NOMO-1 treated with dmso at 0.1 percent for 144 hours (cell line): ENCODE results near the gene UBE2I.
"Not testable (repeated sequence)": the region's sequence is repeated elsewhere in the genome, so short reads cannot be mapped to it uniquely, and the experiment has no call there.

ENCODE experiments used
- DNase-seq: peaks from one replicate; lab custom pipeline; 2025; ENCODE audit not compliant: unreplicated experiment; lab: John Stamatoyannopoulos, UW

The UBE2I gene

DNA sequence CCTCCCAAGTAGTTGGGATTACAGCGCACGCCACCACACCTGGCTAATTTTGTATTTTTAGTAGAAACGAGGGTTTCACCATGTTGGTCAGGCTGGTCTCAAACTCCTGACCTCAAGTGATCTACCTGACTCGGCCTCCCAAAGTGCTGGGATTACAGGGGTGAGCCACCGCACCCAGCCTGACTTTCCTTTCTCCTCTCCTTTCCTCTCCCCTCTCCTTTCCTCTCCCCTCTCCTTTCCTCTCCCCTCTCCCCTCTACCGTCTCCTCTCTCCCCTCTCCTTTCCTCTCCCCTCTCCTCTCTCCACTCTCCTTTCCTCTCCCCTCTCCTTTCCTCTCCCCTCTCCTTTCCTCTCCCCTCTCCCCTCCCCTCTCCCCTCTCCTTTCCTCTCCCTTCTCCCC lies 17.2 kb upstream of the UBE2I start:
- DNase-seq: not testable (repeated sequence)

DNA sequence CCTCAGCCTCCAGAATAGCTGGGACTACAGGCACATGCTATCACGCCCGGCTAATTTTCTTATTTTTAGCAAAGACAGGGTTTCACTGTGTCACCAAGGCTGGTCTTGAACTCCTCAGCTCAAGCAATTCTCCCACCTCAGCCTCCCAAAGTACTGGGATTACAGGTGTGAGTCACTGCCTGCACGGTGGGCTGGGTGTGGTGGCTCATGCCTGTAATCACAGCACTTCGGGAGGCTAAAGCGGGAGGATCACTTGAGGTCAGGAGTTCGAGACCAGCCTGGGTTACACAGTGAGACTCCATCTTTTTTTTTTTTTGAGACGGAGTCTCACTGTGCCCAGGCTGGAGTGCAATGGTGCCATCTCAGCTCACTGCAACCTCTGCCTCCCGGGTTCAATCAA lies 16.6 kb upstream of the UBE2I start:
- not testable (repeated sequence) for DNase-seq

DNA sequence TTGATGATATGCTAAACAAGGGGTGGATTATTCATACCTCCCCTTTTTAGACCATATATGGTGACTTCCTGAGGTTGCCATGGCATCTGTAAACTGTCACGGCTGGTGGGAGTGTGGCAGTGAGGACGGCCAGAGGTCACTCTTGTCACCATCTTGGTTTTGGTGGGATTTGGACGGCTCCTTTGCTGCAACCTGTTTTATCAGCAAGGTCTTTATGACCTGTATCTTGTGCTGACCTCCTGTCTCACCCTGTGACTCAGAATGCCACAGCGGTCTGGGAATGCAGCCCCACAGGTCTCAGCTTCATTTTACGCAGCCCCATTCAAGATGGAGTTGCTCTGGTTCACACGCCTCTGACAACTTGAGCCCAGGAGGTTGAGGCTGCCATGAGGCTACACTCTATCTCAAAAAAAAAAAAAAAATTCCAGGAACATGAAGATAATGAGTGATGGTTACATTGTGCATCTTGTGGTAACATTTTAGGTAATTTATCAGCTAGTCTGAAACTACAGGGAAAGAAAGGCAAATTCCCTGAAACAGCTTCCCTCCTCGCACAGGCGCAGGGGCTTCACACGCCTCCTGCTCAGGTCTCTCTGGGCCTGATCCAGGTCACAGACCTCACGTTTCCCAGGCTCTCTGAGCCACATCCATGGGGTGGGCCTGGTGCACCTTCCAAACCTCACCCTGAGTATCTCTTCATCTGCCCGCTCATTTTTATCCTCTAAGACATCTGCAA lies 15.3 kb upstream of the UBE2I start:
- no peak for DNase-seq

DNA sequence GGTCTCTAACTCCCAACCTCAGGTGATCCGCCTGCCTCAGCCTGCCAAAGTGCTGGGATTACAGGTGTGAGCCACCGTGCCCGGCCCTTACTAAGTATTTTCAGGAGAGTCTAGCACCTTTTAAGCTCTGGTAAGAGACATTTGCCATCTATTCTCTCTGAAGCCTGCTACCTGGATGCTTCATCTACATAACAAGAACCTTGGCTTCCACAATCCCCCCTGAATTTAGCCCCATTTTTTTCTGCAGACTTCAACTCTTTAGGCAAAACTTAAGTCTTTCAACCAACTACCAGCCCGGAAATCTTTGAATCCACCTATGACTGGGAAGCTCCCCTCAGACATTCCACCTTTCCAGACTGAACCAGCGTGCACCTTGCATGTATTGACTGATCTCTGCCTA lies 14.0 kb upstream of the UBE2I start:
- DNase-seq: no peak

DNA sequence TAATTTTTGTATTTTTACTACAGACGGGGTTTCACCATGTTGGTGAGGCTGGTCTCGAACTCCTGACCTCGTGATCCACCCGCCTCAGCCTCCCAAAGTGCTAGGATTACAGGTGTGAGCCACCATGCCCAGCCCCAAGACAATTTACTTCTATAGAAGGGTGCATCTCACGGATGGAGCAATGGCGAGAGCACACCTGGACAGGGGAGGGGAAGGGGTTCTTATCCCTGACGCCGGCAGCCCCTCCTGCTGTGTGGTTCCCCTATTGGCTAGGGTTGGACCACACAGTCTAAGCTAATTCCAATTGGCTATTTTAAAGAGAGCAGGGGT lies 12.8 kb upstream of the UBE2I start:
- DNase-seq: not testable (repeated sequence)

DNA sequence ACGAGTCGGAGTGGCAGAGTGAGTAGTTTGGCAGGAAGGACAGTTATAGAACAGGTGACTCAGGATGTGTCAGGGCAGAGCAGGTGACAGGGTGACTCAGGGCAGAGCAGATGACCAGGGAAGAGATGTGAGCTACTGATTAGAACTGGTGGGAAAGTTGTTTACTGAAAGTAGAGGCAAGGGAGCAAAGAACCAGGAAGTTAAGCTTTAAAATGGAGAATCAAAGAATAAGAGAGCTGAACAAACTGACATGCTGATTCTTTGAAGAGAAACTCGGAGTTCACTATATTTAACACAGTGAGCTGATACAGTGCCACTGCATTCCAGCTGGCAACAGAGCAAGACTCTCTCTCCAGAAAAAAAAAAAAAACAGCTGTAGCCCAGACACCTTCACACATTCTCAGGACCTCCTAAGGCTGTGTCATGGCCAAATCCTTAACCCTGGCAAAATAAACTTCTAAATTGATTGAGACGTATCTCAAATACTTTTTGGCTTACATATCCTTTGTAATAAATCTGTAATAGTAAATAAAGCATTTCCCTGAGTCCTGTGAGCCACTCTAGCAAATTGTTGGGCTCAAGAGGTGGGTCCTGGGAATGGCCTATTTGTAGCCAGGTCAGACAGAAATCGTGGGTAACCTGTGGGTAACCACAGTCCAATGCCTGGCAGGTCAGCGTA lies 12.3 kb upstream of the UBE2I start:
- no peak for DNase-seq

DNA sequence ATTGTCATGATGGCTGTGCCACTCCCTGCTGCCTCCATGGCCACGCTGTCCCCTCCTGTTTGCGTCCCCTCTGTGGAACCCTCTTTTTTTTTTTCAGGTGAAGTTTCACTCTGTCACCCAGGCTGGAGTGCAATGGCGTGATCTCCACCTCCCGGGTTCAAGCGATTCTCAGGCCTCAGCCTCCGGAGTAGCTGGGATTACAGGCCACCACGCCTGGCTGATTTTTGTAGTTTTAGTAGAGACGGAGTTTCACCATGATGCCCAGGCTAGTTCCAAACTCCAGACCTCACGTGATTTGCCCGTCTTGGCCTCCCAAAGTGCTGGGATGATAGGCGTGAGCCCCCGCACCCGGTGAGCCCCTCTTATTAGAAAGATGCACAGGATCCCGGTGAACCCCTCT lies 11.0 kb upstream of the UBE2I start:
- no peak for DNase-seq

DNA sequence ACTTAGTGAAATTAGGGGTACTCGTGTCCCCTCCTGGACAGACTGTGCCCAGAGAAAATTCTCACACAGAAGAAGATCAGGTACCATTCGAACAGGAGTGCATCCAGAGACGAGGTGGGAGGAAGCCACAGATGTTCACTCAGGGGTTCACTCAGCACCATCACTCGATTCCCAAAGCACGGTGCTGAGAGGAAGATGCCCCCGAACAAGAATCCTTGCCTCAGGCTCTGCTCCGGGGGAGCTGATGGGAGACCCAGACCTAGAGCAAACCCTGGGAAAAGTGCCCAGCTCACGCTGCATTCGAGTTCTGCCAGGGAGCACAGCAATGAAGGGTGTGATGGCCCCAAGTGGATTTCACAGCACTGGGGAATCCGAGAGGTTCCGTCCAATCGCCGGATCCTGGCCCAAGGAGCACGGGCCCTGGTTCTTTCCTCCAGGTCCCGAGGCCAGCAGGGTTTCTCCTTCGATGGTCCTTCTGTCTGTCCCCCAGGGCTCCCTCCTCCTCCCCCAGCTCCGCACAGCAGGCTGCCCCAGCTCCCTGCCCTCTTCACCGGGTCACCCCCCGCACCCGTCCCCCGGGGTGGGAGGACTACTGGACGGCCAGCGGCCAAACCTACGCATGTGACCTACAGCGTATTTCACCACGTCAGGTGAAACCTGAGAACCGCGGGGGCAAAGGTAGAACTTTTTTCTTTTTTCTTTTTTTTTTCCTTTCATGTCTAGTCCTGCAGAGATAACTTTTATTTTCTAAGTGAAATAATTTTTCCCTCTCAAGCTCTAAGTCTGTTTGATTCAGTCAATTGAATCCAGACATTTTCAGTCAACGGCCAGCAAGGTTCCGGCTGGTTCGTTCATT lies 10.2 kb upstream of the UBE2I start:
- DNase-seq: no peak

DNA sequence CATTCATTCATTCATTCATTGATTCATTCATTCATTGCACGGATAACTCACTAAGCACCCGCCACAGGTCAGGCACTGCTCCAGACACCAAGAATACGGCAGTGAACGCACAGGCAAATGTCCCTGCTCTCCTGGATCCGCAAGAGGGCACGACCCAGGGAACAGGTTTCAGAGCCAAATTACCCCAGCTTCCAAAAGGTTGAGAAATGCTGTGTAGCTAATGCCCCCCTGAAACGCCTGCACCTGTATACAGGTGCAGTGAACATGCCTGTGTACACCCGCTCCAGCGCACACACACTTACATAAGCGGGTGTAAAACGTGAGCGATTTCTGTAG lies 9.6 kb upstream of the UBE2I start:
- DNase-seq: no peak

DNA sequence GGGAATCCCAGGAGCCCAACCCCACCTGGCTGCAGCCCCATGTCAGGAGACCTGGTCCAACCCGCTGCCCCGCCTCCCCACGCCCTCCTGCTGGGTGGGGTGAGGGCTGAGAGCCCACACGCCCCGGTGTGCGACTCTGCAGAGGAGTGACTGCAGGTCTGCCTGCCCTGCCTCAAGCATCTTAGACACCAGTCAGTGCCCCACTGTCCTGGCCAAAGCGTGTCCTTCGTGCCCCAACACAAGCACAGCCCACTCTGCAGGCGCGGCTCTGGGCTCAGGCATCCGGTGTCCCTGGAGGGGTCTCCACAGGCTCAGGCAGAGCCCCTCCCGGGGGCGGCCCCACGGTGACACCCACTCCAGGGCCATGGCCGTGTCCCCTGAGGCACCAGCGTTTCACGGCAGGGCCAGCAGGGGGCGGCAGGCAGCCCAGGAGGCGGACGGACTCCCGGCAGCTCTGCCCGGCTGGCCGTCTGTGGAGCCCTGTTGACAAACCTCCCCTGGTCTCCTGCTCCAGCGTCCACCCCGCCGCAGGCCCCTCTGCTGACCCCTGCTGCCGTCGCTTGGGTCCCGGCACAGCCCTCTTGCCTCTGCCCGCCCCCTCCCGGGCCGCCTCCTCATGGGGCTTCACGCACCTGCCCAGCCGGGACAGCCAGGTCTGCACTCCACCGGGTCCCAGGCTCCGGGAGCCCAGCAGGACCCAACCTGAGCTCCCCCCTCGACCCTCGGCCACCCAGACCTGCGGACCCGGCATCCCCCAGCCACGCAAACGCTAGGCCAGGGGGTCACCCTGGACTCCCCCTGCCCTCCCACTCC lies 8.6 kb upstream of the UBE2I start:
- DNase-seq: peak; percentile 13

DNA sequence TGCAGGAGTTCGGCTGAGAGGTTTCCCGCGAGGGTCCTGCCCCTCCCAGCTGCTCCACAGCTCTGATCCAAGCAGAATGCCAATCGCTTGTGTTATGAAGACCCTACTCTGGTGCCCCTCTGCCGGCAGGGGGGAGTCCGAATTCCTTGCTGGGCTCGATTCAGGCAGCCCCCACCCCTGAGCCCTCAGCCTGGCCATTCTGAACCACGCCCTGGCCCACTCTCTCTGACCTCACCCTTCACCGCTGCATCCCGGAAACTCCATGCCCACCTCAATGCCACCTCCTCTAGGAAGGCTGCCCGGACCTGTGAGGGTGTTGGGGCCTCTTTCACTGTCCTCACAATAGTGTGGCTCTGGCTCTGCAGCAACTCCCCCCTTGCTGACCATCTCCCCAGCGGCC lies 7.9 kb upstream of the UBE2I start:
- DNase-seq: no peak

DNA sequence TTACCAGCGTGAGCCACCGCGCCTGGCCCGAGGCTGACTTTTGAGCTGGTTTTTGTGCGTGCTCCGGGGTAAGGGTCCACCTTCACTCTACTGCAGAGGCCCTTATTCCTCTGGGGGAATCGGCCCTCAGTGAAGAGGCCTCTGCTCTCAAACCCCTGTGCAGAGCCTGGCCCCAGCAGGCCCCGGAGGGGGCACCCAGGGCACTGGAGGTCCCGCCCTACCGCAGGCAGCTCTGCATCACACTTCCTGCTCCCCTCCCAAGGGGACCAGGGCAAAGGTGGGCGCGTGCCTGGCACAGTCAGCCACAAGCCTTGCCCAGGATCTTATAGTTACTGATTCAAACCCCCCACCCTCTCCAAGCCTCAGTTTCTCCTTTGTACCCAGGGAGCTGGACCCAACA lies 3.6 kb upstream of the UBE2I start:
- no peak for DNase-seq

DNA sequence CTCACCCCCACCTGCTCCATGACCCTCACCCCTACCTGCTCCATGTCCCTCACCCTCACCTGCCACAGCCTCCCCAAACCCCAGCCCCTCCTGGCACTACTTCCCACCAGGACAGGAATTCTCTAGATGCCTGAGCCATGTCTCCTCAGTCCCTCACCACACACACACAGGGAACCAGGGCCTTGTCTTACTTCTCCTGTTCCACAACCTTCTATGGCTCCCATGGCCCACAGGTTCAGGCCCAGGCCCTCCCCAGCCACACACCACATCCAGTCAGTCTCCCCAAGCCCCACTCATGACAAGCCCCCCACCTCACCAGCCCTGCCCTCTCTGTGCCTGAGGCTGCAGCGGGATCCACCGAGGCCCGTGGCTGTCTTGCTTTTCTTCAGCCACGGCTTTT lies 3.1 kb upstream of the UBE2I start:
- no peak for DNase-seq

DNA sequence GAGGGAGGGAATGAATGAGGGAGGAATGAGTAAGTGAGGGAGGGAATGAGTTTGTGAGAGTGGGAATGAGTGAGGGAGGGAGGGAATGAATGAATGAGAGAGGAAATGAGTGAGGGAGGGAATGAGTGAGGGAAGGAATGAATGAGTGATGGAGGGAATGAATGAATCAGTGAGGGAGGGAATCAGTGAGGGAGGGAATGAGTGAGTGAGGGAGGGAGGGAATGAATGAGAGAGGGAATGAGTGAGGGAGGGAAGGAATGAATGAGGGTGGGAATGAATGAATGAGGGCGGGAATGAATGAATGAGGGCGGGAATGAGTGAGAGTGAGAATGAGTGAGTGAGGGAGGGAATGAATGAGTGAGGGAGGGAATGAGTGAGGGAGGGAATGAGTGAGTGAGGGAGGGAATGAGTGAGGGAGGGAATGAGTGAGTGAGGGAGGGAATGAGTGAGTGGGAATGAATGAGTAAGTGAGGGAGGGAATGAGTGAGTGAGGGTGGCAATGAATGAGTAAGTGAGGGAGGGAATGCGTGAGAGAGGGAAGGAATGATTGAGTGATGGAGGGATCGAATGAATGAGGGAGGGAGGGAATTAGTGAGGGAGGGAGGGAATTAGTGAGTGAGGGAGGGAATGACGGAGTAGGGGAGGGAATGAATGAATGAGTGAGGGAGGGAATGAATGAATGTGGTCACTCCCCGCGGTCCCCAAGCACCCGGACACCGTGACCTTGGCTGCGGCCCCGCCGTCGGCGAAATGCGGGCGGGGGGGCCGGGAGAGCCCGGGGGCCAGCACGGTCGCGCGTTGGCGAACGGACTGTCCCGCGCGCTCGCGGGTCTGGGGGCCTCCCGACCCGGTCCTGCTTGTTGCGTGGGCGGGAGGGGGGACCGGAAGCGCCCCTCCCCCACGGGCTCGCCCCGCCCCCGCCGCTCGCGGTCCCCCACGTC lies 1.1 kb upstream of the UBE2I start:
- peak; percentile 62 for DNase-seq

DNA sequence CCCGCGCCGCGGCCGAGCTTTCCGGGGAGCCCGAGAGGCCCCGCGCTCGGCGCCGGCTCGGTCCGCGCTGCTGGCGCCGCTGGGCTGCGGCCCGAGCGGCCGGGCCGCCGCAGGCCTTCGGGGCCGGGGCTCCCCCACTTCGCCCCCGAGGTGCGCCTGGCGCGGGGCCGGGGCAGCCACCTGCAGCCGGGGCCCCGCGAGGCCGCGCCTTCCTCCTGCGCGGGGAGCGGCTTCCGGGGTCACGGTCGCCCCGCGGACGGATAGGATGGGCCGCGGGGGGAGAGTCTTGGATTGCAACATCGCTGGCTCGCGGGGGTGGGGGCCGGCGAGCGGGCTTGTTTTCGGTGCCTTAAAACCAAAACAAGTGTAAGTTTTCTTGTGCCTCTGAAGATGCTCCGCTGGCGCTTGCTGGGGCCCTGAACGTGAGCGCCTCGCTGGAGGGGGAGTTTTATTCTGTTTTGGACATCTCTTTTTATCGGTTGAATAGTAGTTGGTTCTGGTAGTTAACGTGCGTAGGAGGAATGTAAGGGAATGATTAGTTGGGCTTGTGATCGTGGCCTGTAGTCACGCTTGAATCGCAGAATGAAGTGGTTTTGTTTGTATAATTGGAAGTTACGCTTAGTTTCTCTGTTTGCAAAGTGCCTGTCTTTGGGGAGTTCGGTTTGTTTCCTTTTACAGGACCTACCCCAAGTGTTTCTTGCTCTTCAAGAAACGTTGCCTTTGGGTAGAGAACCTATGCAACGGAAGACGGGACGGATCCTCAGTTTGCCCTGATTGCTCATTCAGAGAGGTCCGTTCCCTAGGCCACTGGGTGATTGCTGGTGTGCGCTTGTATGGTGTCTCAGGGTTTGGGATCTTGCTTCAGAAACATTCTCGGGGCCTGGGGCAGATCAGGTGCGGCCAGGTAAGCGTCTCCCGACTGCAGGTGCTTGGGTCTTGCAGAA lies 724 bp downstream of the UBE2I start:
- DNase-seq: no peak

DNA sequence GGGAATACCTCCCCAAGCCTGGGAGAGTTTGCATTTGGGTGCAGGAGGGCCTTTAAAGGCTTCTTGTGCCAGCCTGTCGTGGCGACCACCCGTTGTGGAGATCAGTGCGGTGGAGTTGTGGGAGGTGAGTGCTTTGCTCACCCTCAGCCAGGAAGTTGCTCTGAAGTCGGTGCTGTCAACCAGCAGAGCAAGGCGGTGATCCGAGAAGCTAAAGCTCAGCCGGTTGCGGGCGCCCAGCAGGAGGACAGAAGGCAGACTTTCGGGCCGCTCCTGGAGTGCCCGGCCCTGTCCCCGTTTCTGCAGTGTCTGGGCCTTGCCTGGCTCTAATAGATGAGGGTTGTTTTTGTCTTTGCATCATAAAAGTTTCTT lies 1.4 kb downstream of the UBE2I start:
- no peak for DNase-seq

DNA sequence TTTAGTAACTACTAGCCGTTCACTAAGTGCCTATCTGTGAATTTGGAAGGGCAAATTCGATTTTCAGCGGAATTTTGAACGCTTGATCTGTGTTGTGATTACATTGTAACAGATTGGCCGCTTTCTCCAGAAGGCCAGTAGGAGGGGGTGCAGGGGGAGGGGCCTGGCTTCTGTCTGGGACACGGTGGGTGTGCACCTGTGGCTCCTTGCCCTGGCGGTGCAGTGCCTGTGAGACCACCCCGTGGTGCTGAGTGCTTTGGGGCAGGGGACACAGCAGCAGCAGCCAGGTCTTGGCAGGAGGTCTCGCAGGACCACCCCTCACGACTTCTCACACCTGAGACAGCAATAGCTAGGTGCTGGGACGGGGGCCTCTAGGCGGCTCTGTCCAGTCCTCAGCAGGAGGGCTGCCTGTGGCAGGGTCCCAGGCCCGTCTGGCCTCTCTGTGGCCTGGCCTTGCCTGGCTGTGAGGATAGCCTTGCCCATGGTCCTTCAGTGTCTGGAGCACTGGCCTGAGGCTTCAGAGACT lies 1.8 kb downstream of the UBE2I start:
- DNase-seq: no peak

DNA sequence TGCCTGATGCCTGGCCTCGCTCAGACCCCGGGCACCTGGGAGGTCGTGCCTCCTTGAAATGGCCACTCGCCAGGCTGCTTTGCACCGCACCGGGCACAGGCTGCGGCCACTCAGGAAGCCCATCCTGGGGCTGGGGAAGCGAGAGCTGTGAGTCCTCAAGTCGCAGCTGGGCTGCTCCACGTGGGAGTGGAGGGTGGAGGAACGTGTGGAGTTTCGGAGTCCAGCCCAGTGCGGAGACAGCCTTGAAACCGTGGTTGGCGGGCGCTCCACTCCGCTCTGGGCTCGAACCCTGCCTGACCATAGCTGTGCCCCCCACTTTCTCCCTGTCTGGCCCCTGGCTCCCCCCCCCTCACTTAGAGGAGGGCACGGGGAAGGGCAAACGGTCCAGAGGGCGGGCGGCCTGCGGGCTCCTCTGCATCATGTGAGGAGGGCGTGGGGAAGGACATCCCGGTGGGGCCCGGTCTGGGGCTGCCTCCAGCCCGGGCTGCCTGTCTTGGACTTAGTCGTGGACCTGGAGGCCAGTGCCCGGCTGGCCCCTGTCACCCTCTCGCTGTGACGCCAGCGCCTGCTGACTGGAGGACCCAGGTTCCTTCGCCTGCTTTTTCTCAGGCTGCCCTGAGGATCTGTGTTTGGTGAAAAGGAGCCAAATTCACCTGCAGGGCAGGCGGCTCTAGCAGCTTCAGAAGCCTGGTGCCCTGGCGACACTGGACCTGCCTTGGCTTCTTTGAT lies 2.5 kb downstream of the UBE2I start:
- no peak for DNase-seq
